NCI-H1417 (cell line): Measurements from ENCODE around the gene MLLT6.

Experiments used
- DNase-seq, 3 experiments: peaks; one replicate each; lab custom pipeline; 2025; lab: John Stamatoyannopoulos, UW

Gene MLLT6

DNA sequence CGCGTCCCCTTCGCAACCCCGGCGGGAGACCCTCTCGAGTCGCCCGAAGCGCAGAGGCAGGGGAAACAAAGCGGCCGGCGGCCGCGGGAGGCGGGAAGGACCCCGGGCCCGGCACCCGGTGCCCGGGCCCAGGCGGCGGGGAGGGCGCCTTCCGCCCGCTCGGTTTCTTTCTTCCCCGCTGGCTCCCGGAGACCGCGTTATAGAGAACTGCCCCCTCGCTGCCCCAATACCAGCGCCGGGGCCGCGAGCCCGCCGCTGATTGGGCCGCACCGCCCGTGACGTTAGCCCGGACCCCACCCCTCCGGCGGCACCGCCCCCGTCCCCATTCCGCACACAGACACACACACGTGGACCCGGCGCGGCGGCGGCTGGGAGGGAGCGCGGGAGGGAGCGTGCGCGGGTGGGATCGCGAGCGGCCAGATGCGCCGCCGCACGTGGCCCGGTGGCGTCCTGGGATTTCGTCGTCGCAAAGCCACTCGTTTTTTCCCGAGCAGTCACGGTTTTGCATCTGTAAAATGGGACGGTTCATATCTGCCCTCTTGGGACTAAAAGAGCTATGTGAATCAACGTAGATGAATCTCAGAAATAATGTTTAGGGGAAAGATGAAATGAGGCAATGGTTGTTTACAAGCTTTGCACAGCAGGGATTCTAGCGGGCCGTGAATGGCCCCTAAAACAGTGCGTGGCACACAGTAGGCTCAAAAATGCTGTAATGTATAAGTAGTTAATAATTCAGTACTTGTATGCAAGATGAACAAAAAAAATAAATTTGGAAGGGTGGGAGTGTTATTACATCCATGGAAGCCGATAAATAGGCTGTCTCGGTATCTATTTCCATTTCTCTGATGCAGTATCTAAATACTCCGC, 30.1 kb upstream of the MLLT6 start, which contains the start of gene EPOP:
Gene EPOP (minus strand): TSS at position 209 of the 867 bp plus-strand sequence. CDS start 462 bp downstream, outside the sequence.
- peak; percentile 84 to 92 (median 90) for DNase-seq

DNA sequence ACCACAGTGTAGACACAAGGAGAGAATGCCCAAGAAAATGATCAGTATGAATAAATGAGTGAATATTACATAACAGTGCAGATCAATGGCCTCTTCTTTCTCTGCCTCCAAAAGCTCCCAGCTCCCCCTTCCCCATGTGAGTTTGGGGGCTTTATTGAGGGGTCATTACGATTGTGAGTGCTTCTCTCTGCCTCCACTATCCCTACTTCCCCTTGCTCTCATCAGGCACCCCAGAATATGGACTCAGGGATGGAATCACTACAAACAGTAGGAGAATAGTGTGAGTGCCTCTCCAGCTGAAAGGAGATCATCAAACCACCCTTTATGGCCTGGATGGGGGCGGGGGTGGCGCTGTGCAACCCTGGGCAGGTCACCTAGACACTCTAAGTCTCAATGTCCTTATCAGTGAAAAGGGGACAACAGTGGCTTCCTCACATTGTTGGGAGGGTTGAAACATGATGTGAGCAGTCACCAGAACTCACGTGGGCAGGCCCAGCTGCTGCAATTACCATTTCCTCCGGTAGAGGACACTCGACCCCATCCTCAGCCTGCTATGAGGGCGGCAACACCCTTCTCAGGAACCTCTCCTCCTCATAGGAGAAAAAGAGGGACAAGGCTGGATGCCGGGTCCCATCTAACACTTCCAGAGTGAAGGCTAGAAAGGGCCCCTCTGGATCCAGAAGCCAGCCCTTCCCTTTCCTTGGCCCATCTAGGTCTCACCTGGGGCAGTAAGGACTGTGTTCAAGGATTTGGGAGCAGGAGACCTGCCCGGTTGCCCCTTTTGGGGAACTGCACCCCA, 28.2 kb upstream of the MLLT6 start:
- DNase-seq, result peak; percentile 72 to 88 (median 74)

- no peak for DNase-seq
Observed at GRCh38 chr17:38677819-38678218, 27.3 kb upstream of the MLLT6 start.

DNA sequence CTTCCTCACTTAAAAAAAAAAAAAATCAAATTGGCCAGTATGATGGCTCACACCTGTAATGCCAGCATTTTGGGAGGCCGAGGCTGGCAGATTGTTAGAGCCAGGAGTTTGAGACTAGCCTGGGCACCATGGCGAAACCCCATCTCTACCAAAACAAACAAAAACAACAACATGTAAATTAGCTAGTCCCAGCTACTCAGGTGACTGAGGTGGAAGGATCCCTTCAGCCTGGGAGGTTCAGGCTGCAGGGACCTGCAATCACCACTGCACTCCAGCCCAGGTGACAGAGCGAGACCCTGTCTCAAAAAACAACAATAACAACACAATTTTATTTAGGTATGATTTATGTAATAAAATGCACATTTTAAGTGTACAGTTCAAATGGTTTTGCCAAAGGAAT, 24.0 kb upstream of the MLLT6 start:
- no peak for DNase-seq

- no peak for DNase-seq
Observed at GRCh38 chr17:38685491-38685890, 19.6 kb upstream of the MLLT6 start.

- no peak for DNase-seq
Observed at GRCh38 chr17:38687286-38687685, 17.8 kb upstream of the MLLT6 start.

- no peak for DNase-seq
Observed at GRCh38 chr17:38690386-38690785, 14.7 kb upstream of the MLLT6 start.

GRCh38 chr17:38691154-38691553, 13.9 kb upstream of the MLLT6 start:
- no peak for DNase-seq

DNA sequence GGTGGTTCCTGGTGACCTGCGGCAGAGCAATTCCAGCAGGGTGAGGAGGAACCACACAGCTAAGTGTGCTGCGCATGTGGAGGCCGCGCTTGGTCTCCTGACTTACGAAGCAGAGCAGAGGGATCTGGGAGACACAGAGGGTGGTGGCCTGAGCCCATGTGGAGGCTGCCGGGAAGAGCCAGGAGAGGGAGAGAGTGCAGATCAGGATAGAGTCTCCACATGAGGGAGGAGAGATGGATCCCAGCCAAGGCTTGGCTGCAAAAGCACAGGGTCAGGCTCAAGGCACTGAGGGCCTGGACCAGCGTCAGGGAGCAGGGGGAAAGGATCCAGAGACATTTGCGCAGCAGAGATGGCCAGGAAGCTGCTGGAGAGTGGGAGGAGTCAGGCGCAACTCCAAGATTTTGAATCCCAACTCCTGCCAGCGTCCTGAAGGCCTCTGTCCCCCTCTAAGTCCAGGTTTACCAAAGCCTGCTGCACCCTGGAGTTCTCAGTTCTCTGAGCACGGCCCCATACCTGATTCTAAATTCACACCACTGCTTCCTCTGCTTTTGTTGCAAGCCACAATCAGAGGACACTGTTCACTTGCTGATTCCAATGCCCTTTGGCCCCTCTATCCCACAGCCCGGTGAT, 11.3 kb upstream of the MLLT6 start:
- DNase-seq, result no peak

- DNase-seq, result no peak
Observed at GRCh38 chr17:38697061-38697820, 7.8 kb upstream of the MLLT6 start.

GRCh38 chr17:38698760-38699159, 6.3 kb upstream of the MLLT6 start:
- DNase-seq, result no peak

GRCh38 chr17:38701504-38702165, 3.4 kb upstream of the MLLT6 start:
- DNase-seq, result peak in 2 of 3 experiments; percentile 84 to 87

GRCh38 chr17:38702166-38702915, 2.7 kb upstream of the MLLT6 start:
- DNase-seq, result peak; percentile 69 to 88 (median 87)

DNA sequence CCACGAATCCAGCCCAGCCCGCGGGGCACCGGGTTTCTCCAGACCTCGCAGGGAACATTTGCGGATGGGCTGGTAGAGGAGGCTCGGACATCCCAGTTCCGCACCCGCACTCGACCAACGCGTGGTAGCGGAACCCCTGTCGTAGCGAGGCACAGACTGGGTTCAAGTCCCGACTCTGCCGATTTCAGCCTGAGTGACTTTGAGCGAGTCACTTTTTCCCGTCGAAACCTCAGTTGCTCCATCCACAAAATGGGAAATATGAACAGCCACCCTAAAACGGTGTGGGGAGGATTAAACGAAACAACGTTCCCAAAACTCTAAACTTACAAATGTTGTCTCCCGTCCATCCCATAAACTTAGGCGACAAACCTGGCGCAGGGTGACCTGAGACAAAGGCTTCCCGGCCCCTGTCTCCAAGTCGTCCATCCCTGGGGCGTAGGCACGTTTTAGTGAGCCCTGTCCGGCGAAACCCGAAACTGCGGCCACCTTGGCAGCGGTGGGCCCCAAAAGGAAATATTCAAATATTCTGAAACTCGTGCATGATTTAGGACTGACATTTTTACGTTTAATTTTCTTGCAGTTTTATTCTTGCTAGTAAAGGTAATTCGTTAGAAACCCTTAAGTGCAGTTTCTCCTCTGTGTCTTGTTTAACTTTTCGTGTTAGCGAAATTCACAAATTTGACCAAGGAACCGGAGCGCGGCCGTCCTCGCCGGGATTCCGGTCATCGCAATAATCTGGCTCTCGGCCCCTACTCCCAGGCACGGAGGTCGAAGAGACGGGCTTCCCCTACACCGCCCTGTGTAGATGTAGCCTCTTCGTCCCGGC, 1.9 kb upstream of the MLLT6 start:
- peak in 2 of 3 experiments; percentile 46 to 60 for DNase-seq

- DNase-seq, result peak; percentile 82 to 98 (median 96)
Observed at GRCh38 chr17:38703742-38704605, 1.1 kb upstream of the MLLT6 start.

DNA sequence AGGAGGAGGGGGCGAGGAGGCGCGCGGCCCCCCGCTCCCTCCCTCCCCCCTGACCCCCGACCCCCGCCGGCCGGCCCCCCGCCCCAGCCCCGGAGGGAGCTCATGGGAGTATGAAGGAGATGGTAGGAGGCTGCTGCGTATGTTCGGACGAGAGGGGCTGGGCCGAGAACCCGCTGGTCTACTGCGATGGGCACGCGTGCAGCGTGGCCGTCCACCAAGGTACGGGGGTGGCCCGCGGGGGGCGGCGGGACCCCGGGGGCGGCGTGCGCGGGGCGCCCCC, 390 bp downstream of the MLLT6 start:
- DNase-seq, result no peak

DNA sequence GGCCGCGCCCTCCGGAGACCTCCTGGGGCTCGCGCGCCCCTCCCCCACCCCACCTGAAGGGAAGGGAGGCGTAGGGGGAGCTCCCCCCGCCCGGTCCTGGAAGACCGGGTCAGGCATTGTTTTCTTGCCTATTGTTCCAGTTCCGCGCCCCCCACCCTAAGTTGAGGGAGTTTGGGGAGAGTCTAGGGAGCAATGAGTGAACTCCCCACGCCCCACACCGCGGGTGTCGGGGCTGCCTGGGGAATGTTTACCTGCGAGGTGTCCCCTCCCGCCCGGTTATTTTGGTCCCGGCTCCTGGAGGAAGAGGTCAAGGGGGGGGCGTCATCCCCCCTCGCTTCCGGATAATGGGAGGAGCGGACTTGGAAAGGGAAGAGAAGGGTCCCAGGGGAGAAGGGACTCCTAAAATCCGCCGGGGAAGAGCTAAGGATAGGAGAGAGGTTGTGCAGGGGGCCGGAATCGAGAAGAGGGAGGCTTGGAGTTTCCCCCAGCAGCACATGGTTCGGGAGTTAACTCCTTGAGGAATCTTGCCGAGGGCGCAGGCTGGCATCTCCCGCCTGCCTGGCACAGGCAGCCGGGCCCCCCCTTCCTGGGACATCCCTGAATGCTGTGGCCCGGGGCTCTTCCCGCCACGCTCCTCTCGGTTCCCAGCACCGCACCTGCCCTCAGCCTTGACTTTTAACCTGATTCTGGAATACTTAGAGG, 881 bp downstream of the MLLT6 start:
- DNase-seq, result peak; percentile 53 to 78 (median 72)
